NCI-H1048 (cell line): ENCODE measurements around the gene KIF25.

Experiments
- DNase-seq: peaks from one replicate; lab custom pipeline; 2025; lab: John Stamatoyannopoulos, UW

The KIF25 gene

DNA sequence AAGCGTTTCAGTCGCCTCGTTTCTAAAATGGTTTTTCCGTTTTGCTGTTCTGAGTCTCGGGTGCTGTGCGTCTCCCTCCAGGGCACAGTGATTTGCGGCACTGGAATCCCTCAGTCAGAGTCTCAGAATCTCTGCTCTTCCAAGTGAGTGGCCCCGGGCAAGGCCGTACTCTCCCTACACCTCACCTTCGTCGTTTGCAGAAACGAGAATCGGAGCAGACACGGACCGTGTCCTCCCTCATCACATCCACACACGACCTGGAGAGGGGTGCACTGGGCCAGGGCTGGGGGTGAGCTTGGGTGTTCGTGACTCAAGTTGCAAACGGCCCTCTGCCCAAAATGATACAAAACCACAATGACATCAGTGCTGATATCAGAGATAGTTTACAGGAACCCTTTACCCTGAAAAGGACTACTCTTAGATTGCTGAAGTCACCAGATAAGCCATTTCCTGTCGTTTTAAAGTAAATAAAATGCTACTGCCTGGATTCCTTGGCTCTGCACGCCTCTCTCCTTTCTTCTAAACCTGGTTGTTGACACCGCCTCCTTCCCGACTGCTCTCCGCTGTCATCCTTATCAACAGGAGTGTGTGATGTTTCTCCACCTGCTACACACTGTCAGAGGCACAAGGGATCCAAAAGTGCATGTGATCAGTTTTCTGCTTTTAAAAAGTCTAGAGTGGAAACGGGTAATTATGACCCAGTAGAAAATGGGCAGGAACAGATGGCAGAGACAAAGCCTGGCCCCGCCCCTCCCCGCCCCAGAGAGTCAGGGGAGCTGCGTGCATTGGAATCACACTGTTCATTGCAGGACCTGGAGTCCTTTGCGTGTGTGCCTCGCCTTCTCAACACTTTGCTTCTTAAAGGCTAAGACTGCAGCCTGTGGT is 38.4 kb downstream of the KIF25 start:
- no peak for DNase-seq

- DNase-seq, result no peak
Observed at GRCh38 chr6:168037242-168037641, 39.8 kb downstream of the KIF25 start.

- no peak for DNase-seq
Observed at GRCh38 chr6:168037856-168038255, 40.4 kb downstream of the KIF25 start.

- no peak for DNase-seq
Observed at GRCh38 chr6:168038576-168039140, 41.2 kb downstream of the KIF25 start.

GRCh38 chr6:168039301-168039700 is 41.8 kb downstream of the KIF25 start:
- no peak for DNase-seq

- DNase-seq, result no peak
Observed at GRCh38 chr6:168039849-168040248, 42.4 kb downstream of the KIF25 start.

GRCh38 chr6:168040856-168041496 is 43.5 kb downstream of the KIF25 start:
- DNase-seq, result no peak

DNA sequence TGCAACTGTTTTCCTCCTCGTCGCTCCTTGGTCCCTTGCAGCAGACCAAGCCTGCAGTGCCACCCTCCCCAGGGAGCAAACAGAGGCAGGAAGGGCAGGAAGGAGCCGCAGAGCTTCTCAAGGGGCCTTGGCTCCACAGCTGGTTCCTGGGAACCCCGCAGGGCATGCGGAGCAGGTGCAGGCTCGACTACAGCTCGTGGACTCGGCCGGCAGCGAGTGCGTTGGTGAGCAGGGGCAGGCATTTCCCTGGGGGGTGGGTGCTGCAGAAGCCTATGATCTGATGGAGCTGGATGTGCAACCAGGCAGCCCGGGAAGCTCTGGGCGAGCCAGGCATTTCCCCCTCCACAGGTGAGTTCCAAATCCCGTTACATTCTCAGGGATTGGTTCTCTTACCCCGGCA is 44.5 kb downstream of the KIF25 start:
- no peak for DNase-seq

- DNase-seq, result no peak
Observed at GRCh38 chr6:168042426-168043192, 45.1 kb downstream of the KIF25 start.

GRCh38 chr6:168043193-168043847 is 45.8 kb downstream of the KIF25 start:
- no peak for DNase-seq

- DNase-seq, result no peak
Observed at GRCh38 chr6:168043848-168044415, 46.5 kb downstream of the KIF25 start.

- no peak for DNase-seq
Observed at GRCh38 chr6:168044521-168045130, 47.2 kb downstream of the KIF25 start.

DNA sequence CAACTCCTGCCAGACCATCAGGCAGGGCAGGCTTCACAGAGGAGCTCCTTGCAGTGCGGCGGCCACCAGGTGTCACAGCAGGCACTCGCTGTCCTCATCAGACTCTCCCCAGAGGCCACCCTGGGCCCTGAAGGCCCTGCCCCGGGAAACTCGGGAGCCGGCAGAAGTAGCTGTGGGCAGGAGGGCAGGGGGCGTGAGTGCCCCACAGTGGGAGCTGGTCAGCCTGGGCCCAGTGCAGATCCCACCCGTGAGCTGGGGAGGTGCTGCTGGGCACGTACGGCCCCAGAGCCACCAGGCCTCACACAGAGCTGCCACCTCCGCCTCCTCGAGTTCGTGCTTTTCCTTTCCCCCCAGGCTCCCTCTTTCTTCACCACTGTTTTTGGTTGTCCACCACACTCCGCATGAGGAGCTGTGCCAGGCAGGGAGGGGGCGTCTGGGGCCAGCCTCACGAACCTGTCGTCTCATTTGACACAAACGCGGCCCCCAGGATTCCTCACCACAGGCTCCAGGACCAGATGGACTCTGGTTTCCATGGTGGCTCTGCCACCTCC is 47.7 kb downstream of the KIF25 start:
- DNase-seq, result no peak

DNA sequence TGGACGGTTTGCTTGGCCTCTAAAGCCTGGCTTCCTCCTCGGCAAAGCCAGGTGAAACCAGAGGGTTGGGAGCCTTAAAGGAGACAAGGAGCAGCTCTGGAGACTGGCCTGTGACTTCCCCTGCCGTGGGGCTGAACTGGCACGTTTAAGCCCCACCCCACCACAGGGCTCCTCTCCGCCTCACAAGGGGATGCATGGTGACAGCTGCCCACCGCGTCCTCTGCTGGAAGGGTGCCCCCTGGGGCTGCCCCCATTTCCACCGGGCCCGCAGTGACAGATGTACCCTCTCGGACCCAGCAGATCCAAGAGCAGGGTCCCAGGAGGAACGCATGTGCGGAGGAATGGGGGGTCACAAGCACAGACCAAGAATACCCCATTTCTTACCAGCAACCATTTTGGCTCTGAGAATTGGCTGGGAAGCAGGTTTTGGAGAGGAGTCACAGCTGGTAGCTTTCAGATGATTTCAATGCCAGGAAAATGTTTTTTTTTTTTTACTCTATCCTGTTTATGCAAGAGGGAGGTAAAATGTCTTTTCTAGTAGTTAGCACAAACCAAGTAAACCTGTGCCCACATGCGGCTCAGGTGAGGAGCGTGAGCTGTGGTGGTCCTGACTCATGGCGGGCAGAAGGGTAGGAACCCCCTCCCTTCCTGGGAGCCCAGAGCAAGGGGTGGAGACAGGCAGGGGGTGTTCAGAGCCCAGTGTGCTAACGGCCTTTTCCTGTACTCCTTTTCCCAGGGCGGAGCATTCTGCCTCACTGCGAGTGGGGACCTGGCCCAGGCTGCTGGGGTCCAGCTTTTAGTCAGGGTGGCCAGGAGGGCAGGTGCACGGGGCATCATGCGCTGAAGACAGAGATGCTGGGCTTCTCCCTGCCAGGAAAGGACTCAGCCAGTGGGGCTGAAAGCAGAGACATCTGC is 48.5 kb downstream of the KIF25 start:
- no peak for DNase-seq

DNA sequence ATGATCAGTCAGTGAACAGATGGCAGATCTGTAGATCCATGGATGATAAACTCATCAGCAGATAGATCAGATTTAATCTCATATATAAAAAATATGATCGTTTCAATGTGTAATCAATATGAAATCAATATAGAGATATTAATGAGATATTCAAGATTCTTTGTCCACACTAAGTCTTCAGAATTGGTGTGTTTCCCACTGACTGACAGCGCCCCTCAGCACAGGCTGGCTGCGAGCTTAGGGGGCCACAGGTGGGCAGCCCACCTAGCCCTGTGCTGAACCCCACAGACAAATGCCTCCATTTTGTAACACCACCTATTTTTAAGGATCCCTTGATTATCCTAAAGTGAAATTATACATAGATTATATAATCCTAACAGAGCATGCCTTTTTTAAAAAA is 49.2 kb downstream of the KIF25 start:
- no peak for DNase-seq

- no peak for DNase-seq
Observed at GRCh38 chr6:168047841-168048723, 50.6 kb downstream of the KIF25 start.

DNA sequence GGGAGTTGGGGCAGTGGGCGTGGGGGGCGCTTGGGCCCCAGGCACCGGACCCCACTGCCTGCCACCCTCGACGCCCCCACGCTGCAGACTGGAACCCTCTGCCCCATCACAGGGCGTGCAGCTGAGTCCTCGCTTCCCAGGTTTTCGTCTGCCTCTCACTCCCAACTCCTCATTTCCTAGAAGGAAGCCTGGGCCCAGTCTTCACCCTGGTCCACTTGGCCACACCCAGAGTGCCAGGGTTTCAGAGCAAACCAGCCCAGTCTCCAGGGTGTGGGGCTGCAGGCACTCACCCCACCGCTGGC is 51.2 kb downstream of the KIF25 start:
- DNase-seq, result no peak

GRCh38 chr6:168049277-168049676 is 51.8 kb downstream of the KIF25 start:
- DNase-seq, result no peak

DNA sequence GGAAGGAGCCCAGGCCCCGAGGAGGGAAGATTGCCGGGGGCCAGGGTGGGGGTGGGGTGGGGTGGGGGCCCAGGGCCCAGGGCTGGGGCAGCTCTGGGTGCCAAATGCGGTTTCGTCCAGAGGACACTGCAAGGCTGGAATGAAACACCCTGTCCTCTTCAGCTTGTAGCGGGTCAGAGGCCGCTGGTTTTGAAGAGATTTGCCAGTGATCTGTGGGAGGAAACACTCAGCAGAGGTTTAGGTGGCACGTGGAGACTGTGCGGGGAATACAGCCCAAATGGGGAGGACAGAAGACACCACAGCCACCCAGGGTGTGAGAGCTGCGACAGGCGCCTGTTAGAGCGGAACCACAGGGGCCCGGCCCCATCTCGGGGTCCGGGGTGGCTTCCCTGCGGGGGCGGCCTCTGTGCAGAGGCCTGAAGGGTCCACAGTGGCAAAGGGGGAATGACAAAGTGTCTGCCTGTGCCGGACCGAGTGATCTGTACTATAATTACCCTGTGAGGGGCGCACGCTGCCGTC is 52.3 kb downstream of the KIF25 start:
- DNase-seq, result no peak
